Measurements from ENCODE around the gene ST7.

- TF ChIP-seq, protein P1, sequence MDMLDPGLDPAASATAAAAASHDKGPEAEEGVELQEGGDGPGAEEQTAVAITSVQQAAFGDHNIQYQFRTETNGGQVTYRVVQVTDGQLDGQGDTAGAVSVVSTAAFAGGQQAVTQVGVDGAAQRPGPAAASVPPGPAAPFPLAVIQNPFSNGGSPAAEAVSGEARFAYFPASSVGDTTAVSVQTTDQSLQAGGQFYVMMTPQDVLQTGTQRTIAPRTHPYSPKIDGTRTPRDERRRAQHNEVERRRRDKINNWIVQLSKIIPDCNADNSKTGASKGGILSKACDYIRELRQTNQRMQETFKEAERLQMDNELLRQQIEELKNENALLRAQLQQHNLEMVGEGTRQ (IDR thresholded peaks at IDR 0.05; ENCODE audit: low read length): no peak
- TF ChIP-seq RBBP5 (IDR thresholded peaks at IDR 0.05; ENCODE audit: borderline replicate concordance, low read depth, low read length) (no peak), CEBPB (IDR thresholded peaks at IDR 0.05; ENCODE audit: low read depth, low read length) (no peak), CREB1 (IDR thresholded peaks at IDR 0.05) (no peak), EP300 (IDR thresholded peaks at IDR 0.05; ENCODE audit: borderline replicate concordance in 1 of 2, low read depth in 2 of 2, low read length in 2 of 2) (no peak), POU5F1 (IDR thresholded peaks at IDR 0.05; ENCODE audit: low read depth, low read length) (no peak), ASH2L (IDR thresholded peaks at IDR 0.05; ENCODE audit: low read length) (no peak), MAFK (IDR thresholded peaks at IDR 0.05; ENCODE audit: low read depth, low read length) (no peak), BRCA1 (IDR thresholded peaks at IDR 0.05; ENCODE audit: low read depth, low read length) (no peak), JUND (IDR thresholded peaks at IDR 0.05; ENCODE audit: low read length) (no peak), ATF3 (IDR thresholded peaks at IDR 0.05; ENCODE audit: insufficient read depth, low read depth, low read length) (no peak)
- TF ChIP-seq, protein P2, sequence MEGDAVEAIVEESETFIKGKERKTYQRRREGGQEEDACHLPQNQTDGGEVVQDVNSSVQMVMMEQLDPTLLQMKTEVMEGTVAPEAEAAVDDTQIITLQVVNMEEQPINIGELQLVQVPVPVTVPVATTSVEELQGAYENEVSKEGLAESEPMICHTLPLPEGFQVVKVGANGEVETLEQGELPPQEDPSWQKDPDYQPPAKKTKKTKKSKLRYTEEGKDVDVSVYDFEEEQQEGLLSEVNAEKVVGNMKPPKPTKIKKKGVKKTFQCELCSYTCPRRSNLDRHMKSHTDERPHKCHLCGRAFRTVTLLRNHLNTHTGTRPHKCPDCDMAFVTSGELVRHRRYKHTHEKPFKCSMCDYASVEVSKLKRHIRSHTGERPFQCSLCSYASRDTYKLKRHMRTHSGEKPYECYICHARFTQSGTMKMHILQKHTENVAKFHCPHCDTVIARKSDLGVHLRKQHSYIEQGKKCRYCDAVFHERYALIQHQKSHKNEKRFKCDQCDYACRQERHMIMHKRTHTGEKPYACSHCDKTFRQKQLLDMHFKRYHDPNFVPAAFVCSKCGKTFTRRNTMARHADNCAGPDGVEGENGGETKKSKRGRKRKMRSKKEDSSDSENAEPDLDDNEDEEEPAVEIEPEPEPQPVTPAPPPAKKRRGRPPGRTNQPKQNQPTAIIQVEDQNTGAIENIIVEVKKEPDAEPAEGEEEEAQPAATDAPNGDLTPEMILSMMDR (IDR thresholded peaks at IDR 0.05; ENCODE audit: control extremely low read depth in 1 of 3, insufficient read depth in 1 of 3, low read depth in 1 of 3, low read length in 3 of 3): no peak
These were observed 26.1 kb downstream of the ST7 start for GRCh38 chr7:116979430-116979829.

All from H1 (cell line).